Endothelial cell of umbilical vein (primary cell): ENCODE measurements around the gene NELFCD. TPM values are rescaled to one million over a fixed set of nuclear protein-coding genes. Genes with fewer than 3 reads are reported as not detected.

Experiments used
- BruUV-seq: library from RNA; stranded (reverse); fragments of 400-500 nt; replicated peaks from 2 replicates; lab custom pipeline; 2021; lab: Mats Ljungman, UMichigan
- CTCF ChIA-PET: fragments of 300-600, 350-600 bp; sonication (Branson Sonifier 250); formaldehyde crosslinking; loops from one replicate; lab custom pipeline; 2021; ENCODE audit warnings: antibody characterized with exemption, inconsistent platforms; lab: Charles Lee
- POLR2A ChIA-PET: fragments of 300-600, 350-600 bp; sonication (Branson Sonifier 250); formaldehyde crosslinking; loops from one replicate; lab custom pipeline; 2021; ENCODE audit warnings: antibody characterized with exemption, inconsistent platforms; lab: Charles Lee
- DNase-seq: peaks from one replicate; pipeline ENCODE4 v3.0.0-alpha.2; 2011; ENCODE audit warnings: low read depth, low spot score
- FAIRE-seq: peaks from 2 replicates; lab custom pipeline; 2011; peaks lifted over from hg19 to GRCh38; lab: Jason Lieb, UNC
- H2AFZ ChIP-seq: 2 replicates; pipeline ENCODE4 v1.6.0; 2012; ENCODE audit warnings: low read depth, low read length, control low read depth, inconsistent platforms
- H3K27ac ChIP-seq: 2 replicates; pipeline ENCODE4 v1.5.1; 2011; ENCODE audit warnings: low read depth, mild to moderate bottlenecking, control low read depth, low read length, moderate library complexity; ENCODE audit not compliant: insufficient read depth
- H3K27me3 ChIP-seq, 2 experiments: 2 replicates each; pipeline versions ENCODE4 v1.6.0 to v1.6.1; 2011; ENCODE audit warnings: low read length in 2 of 2, mixed read lengths in 1 of 2; ENCODE audit not compliant: control insufficient read depth in 2 of 2, insufficient read depth in 2 of 2
- H3K36me3 ChIP-seq, 2 experiments: 2 replicates in 1 of 2; 3 replicates in 1 of 2; pipeline ENCODE4 v1.5.1; 2011; ENCODE audit warnings: low read length in 2 of 2, mild to moderate bottlenecking in 1 of 2, moderate library complexity in 1 of 2; ENCODE audit not compliant: control insufficient read depth in 2 of 2, insufficient read depth in 2 of 2; ENCODE audit errors: extremely low read depth in 1 of 2
- H3K4me1 ChIP-seq: 3 replicates; pipeline ENCODE4 v1.5.1; 2011; ENCODE audit warnings: mild to moderate bottlenecking, low read length; ENCODE audit not compliant: control insufficient read depth, insufficient read depth; ENCODE audit errors: extremely low read depth
- H3K4me2 ChIP-seq: 2 replicates; pipeline ENCODE4 v1.6.1; 2011; ENCODE audit warnings: low read length, control low read depth, mixed read lengths; ENCODE audit not compliant: insufficient read depth
- H3K4me3 ChIP-seq, 3 experiments: fragments of 200-600 bp in 1 of 3; sonication (generic), shearing (Covaris generic) in 1 of 3; replicated peaks in 1 of 3; 2 replicates each; pipeline ENCODE4 v1.5.1; 2011 to 2016; ENCODE audit warnings: control low read depth in 3 of 3, low read length in 3 of 3, mild to moderate bottlenecking in 2 of 3, inconsistent platforms in 1 of 3, low read depth in 1 of 3, moderate library complexity in 1 of 3; ENCODE audit not compliant: insufficient read depth in 1 of 3
- H3K79me2 ChIP-seq: 2 replicates; pipeline ENCODE4 v1.6.0; 2012; ENCODE audit warnings: low read length, inconsistent platforms; ENCODE audit not compliant: control insufficient read depth, insufficient read depth
- H3K9ac ChIP-seq: replicated peaks from 2 replicates; pipeline ENCODE3; 2011; ENCODE audit warnings: low read length, control low read depth; ENCODE audit not compliant: insufficient read depth; ENCODE audit errors: extremely low read depth
- H3K9me1 ChIP-seq: replicated peaks from 3 replicates; pipeline ENCODE4 v1.6.0; 2011; ENCODE audit warnings: mild to moderate bottlenecking, low read length; ENCODE audit not compliant: control insufficient read depth, insufficient read depth; ENCODE audit errors: extremely low read depth
- H3K9me3 ChIP-seq: replicated peaks from 2 replicates; pipeline ENCODE4 v1.5.1; 2012; ENCODE audit warnings: low read length, inconsistent platforms; ENCODE audit not compliant: control insufficient read depth, insufficient read depth
- H4K20me1 ChIP-seq: replicated peaks from 2 replicates; pipeline ENCODE3; 2011; ENCODE audit warnings: mild to moderate bottlenecking, low read length; ENCODE audit not compliant: control insufficient read depth, insufficient read depth; ENCODE audit errors: extremely low read depth
- EZH2 ChIP-seq: IDR thresholded peaks from 2 replicates; pipeline ENCODE4 v1.6.1; 2012; ENCODE audit warnings: borderline replicate concordance, low read depth, mild to moderate bottlenecking, moderate library complexity, low read length, inconsistent platforms; ENCODE audit not compliant: severe bottlenecking
- FOS ChIP-seq: IDR thresholded peaks from 2 replicates; pipeline ENCODE4 v1.6.1; 2011; ENCODE audit warnings: mild to moderate bottlenecking, low read length, moderate library complexity, borderline replicate concordance; ENCODE audit not compliant: insufficient read depth
- GATA2 ChIP-seq: IDR thresholded peaks from 2 replicates; pipeline ENCODE4 v1.7.0; 2011; ENCODE audit warnings: low read depth, mild to moderate bottlenecking, moderate library complexity, mixed read lengths, low read length; ENCODE audit not compliant: insufficient read length, insufficient read depth
- JUN ChIP-seq: IDR thresholded peaks from 2 replicates; pipeline ENCODE4 v1.6.1; 2011; ENCODE audit warnings: borderline replicate concordance, low read depth; ENCODE audit not compliant: insufficient read length, insufficient read depth
- MYC ChIP-seq: IDR thresholded peaks from one replicate; pipeline ENCODE4 v1.6.1; 2011; ENCODE audit warnings: mild to moderate bottlenecking, low read depth, low read length
- POLR2A ChIP-seq: IDR thresholded peaks from 2 replicates; pipeline ENCODE4 v1.6.1; 2012; ENCODE audit warnings: low read depth, mild to moderate bottlenecking, control low read depth, low read length
- POLR2AphosphoS5 ChIP-seq: IDR thresholded peaks from 2 replicates; pipeline ENCODE4 v1.6.1; 2012; ENCODE audit warnings: low read depth, mild to moderate bottlenecking, control low read depth, low read length, moderate library complexity; ENCODE audit not compliant: insufficient read depth
- dilution Hi-C: fragments of 300-500 bp; cut with MboI; formaldehyde crosslinking; loops from one replicate; pipeline ENCODE4 v1.15.0; 2019; ENCODE audit warnings: low sequenced_read_pairs; ENCODE audit not compliant: extremely low pct_ligation_motif_present
- intact Hi-C: fragments of 100-400 bp; cut with micrococcal nuclease; formaldehyde crosslinking; loops from one replicate; pipeline ENCODE4 v1.10.0; 2022
- polyA plus RNA-seq, 4 experiments: library from polyadenylated mRNA; depleted of rRNA in 3 of 4; stranded (reverse) in 3 of 4; unstranded in 1 of 4; fragments of >200 nt; gene quantifications; 2 replicates each; pipeline versions ENCODE4 v1.2.1 to v1.2.3, GENCODE V29; 2011 to 2012; ENCODE audit warnings: missing spikeins in 1 of 4
- total RNA-seq: library from RNA; stranded (reverse); gene quantifications from 2 replicates; pipeline ENCODE4 v1.2.3, GENCODE V29; 2021
- TF ChIP-seq, protein P1 (sequence below): IDR thresholded peaks from 2 replicates; pipeline ENCODE4 v1.6.1; 2011; ENCODE audit not compliant: insufficient read depth, insufficient read length
- TF ChIP-seq, protein P2 (sequence below), 2 donors: IDR thresholded peaks; 1 replicate in 1 of 2; 2 replicates in 1 of 2; pipeline ENCODE4 v1.5.1; 2011; ENCODE audit warnings: low read length in 2 of 2, mild to moderate bottlenecking in 2 of 2, moderate library complexity in 2 of 2, control low read depth in 1 of 2, inconsistent platforms in 1 of 2, low read depth in 1 of 2; ENCODE audit not compliant: insufficient read depth in 1 of 2; ENCODE audit errors: extremely low read depth in 1 of 2

NELFCD gene
- total and polyA plus RNA-seq, 2 donors (not counting 3 experiments of a cell fraction or from before 2014, with no cell fraction given): 90.1 to 92.5 TPM

DNA sequence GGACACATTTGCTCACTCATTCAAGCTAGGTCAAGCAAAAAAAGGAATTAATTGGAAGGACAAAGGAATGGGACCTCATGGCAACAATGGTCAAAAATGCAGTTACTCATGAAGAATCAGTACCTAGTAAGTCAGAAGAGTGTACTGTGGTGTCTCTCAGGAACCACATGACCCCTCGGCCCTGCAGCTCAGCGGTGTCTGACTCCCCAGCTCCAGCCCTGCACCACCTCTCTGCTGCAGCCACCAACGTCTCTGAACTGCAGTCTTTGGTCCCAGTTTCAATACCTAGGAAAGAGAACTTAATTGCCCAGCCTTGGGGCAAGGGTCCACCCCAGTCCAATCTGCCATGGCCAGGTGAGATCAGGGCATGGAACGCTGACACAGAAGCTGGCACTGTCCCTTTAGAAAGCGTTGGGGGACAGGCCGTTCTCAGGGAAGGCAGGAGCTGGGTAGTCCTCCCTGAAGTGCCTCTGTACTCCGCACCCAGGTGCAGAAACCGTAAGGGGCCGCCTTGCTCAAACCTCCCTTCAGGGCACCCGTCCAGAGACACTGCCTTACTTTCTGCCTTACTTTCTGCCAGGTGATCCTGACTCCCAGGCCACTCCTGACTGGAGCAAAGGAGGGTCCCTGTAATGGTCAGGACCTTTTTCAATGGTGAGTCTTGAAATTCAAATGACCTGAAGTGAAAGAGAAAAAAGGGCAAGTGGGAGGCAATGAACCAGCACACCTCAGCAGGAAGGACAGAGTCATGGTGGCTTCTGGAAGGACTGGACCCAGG, 13.2 kb upstream of the NELFCD start:
- DNase-seq: no peak

More for the DNA sequence above, 13.2 kb upstream of the NELFCD start:
- CTCF ChIA-PET: no interaction called here
- no peaks in the 10 kb centered on the region for H3K79me2 ChIP-seq
- dilution Hi-C loops: no loop called here
- TF ChIP-seq POLR2AphosphoS5 (no peak), GATA2 (no peak), MYC (no peak), FOS (no peak), POLR2A (no peak), EZH2 (no peak), JUN (no peak)
- TF ChIP-seq, protein P1, sequence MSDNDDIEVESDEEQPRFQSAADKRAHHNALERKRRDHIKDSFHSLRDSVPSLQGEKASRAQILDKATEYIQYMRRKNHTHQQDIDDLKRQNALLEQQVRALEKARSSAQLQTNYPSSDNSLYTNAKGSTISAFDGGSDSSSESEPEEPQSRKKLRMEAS: no peak
- TF ChIP-seq, protein P2, sequence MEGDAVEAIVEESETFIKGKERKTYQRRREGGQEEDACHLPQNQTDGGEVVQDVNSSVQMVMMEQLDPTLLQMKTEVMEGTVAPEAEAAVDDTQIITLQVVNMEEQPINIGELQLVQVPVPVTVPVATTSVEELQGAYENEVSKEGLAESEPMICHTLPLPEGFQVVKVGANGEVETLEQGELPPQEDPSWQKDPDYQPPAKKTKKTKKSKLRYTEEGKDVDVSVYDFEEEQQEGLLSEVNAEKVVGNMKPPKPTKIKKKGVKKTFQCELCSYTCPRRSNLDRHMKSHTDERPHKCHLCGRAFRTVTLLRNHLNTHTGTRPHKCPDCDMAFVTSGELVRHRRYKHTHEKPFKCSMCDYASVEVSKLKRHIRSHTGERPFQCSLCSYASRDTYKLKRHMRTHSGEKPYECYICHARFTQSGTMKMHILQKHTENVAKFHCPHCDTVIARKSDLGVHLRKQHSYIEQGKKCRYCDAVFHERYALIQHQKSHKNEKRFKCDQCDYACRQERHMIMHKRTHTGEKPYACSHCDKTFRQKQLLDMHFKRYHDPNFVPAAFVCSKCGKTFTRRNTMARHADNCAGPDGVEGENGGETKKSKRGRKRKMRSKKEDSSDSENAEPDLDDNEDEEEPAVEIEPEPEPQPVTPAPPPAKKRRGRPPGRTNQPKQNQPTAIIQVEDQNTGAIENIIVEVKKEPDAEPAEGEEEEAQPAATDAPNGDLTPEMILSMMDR (IDR thresholded peaks at IDR 0.05; ENCODE audit: extremely low read depth in 1 of 2, insufficient read depth in 1 of 2, low read depth in 1 of 2, low read length in 2 of 2): no peak
- H3K9me1 ChIP-seq: no peaks in the 10 kb centered on the region
- no peaks in the 10 kb centered on the region for H3K36me3 ChIP-seq
- H4K20me1 ChIP-seq: no peaks in the 10 kb centered on the region
- no peak overlapping the region for H2AFZ ChIP-seq
- no peak overlapping the region for H3K4me3 ChIP-seq
- POLR2A ChIA-PET: no interaction called here
- no peaks in the 10 kb centered on the region for H3K9me3 ChIP-seq
- intact Hi-C loops: no loop called here
- no peaks in the 10 kb centered on the region for H3K4me1 ChIP-seq
- no peak overlapping the region for H3K4me2 ChIP-seq
- H3K9ac ChIP-seq: no peak overlapping the region
- H3K27ac ChIP-seq: no peak overlapping the region
- peaks cover 2% of the 10 kb centered on the region in 2 experiments for H3K27me3 ChIP-seq
- no peak for FAIRE-seq
- BruUV-seq: no TSS peak
